Keratinocyte (primary cell): ENCODE results near the gene PTPRD. TPM values are rescaled to one million over a fixed set of nuclear protein-coding genes. Genes with fewer than 3 reads are reported as not detected.

Experiments used
- DNase-seq: peaks from one replicate; pipeline ENCODE4 v3.0.0-alpha.2; 2011; ENCODE audit warnings: low read depth, missing footprints, low spot score
- FAIRE-seq: peaks from 2 replicates; lab custom pipeline; 2011; peaks lifted over from hg19 to GRCh38; lab: Jason Lieb, UNC
- H2AFZ ChIP-seq: 2 replicates; pipeline ENCODE4 v1.6.0; 2012; ENCODE audit warnings: low read length, control low read depth, inconsistent platforms; ENCODE audit not compliant: control insufficient read depth
- H3K27ac ChIP-seq: 2 replicates; pipeline ENCODE4 v1.5.1; 2011; ENCODE audit warnings: low read length; ENCODE audit not compliant: control insufficient read depth, insufficient read depth
- H3K27me3 ChIP-seq: 3 replicates; pipeline ENCODE4 v1.6.0; 2011; ENCODE audit warnings: low read length; ENCODE audit not compliant: control insufficient read depth, insufficient read depth; ENCODE audit errors: extremely low read depth
- H3K36me3 ChIP-seq, 2 experiments: 2 replicates in 1 of 2; 3 replicates in 1 of 2; pipeline ENCODE4 v1.5.1; 2011; ENCODE audit warnings: low read length in 2 of 2, mild to moderate bottlenecking in 1 of 2; ENCODE audit not compliant: control insufficient read depth in 2 of 2, insufficient read depth in 2 of 2; ENCODE audit errors: extremely low read depth in 1 of 2
- H3K4me1 ChIP-seq: 3 replicates; pipeline ENCODE4 v1.5.1; 2011; ENCODE audit warnings: low read length; ENCODE audit not compliant: control insufficient read depth, insufficient read depth; ENCODE audit errors: extremely low read depth
- H3K4me2 ChIP-seq: 3 replicates; pipeline ENCODE4 v1.6.0; 2011; ENCODE audit warnings: low read depth, low read length; ENCODE audit not compliant: control insufficient read depth, insufficient read depth; ENCODE audit errors: extremely low read depth
- H3K4me3 ChIP-seq, 3 experiments: fragments of 200-600 bp in 1 of 3; sonication (generic) in 1 of 3; 2 replicates in 2 of 3; 3 replicates in 1 of 3; pipeline ENCODE4 v1.5.1; 2011 to 2016; ENCODE audit warnings: low read length in 3 of 3, mild to moderate bottlenecking in 3 of 3, control low read depth in 2 of 3, inconsistent platforms in 1 of 3, low read depth in 1 of 3, mixed read lengths in 1 of 3, mixed run types in 1 of 3, moderate library complexity in 1 of 3; ENCODE audit not compliant: control insufficient read depth in 2 of 3, insufficient read depth in 2 of 3; ENCODE audit errors: extremely low read depth in 1 of 3
- H3K79me2 ChIP-seq: 2 replicates; pipeline ENCODE4 v1.6.0; 2012; ENCODE audit warnings: low read length; ENCODE audit not compliant: control insufficient read depth, insufficient read depth
- H3K9ac ChIP-seq: 3 replicates; pipeline ENCODE4 v1.6.0; 2011; ENCODE audit warnings: low read length; ENCODE audit not compliant: control insufficient read depth, insufficient read depth; ENCODE audit errors: extremely low read depth
- H3K9me1 ChIP-seq: 3 replicates; pipeline ENCODE4 v1.6.0; 2011; ENCODE audit warnings: low read length; ENCODE audit not compliant: control insufficient read depth, insufficient read depth; ENCODE audit errors: extremely low read depth
- H3K9me3 ChIP-seq: 2 replicates; pipeline ENCODE4 v1.5.1; 2012; ENCODE audit warnings: low read depth, low read length; ENCODE audit not compliant: control insufficient read depth
- H4K20me1 ChIP-seq: 3 replicates; pipeline ENCODE4 v1.6.0; 2011; ENCODE audit warnings: low read length; ENCODE audit not compliant: control insufficient read depth, insufficient read depth; ENCODE audit errors: extremely low read depth
- CTCF ChIP-seq, 3 experiments: IDR thresholded peaks in 1 of 3; conservative IDR thresholded peaks in 1 of 3; optimal IDR thresholded peaks in 1 of 3; 2 replicates in 2 of 3; 3 replicates in 1 of 3; pipeline versions ENCODE3 to v1.5.1; 2011; ENCODE audit warnings: low read length in 3 of 3, mild to moderate bottlenecking in 3 of 3, moderate library complexity in 2 of 3, control low read depth in 1 of 3, inconsistent platforms in 1 of 3; ENCODE audit not compliant: insufficient read depth in 2 of 3; ENCODE audit errors: extremely low read depth in 1 of 3
- EZH2 ChIP-seq: IDR thresholded peaks from one replicate; pipeline ENCODE4 v1.6.1; 2012; ENCODE audit warnings: inconsistent platforms, mild to moderate bottlenecking, low read length, moderate library complexity
- dilution Hi-C: fragments of 300-500 bp; cut with MboI; formaldehyde crosslinking; loops from one replicate; pipeline ENCODE4 v1.7.0; 2020; ENCODE audit warnings: low sequenced_read_pairs; ENCODE audit not compliant: extremely low pct_ligation_motif_present
- polyA plus RNA-seq, 5 experiments: library from polyadenylated mRNA; depleted of rRNA in 3 of 5; stranded (reverse) in 3 of 5; stranded (forward) in 1 of 5; unstranded in 1 of 5; fragments of >200 nt; gene quantifications; 1 replicate in 1 of 5; 2 replicates in 3 of 5; 3 replicates in 1 of 5; pipeline versions ENCODE4 v1.2.1 to v1.2.3, GENCODE V29; 2011 to 2012; ENCODE audit warnings: missing spikeins in 2 of 5, low read depth in 1 of 5, low replicate concordance in 1 of 5

PTPRD gene
- polyA plus RNA-seq, 1 donor (not counting 4 experiments of a cell fraction or from before 2014, with no cell fraction given) = 0.10 TPM

- Histone ChIP-seq H3K9ac (no peak overlapping the region), H3K36me3 (no peaks in the 10 kb centered on the region), H4K20me1 (no peaks in the 10 kb centered on the region), H3K4me1 (no peaks in the 10 kb centered on the region), H3K4me2 (no peak overlapping the region), H3K27me3 (no peaks in the 10 kb centered on the region), H3K9me1 (no peaks in the 10 kb centered on the region), H3K9me3 (no peaks in the 10 kb centered on the region), H3K79me2 (no peaks in the 10 kb centered on the region), H3K4me3 (no peak overlapping the region), H2AFZ (no peak overlapping the region), H3K27ac (no peak overlapping the region)
- TF ChIP-seq CTCF (optimal IDR thresholded peaks at IDR 0.05 in 1 of 3, IDR thresholded peaks at IDR 0.05 in 1 of 3, conservative IDR thresholded peaks at IDR 0.05 in 1 of 3; ENCODE audit: extremely low read depth in 1 of 3, insufficient read depth in 2 of 3, low read length in 3 of 3) (no peak), EZH2 (no peak)
- DNase-seq = no peak
- FAIRE-seq = no peak
- dilution Hi-C loops = no loop called here
Observed at GRCh38 chr9:9004810-9005209, 1608.0 kb downstream of the PTPRD start.

DNA sequence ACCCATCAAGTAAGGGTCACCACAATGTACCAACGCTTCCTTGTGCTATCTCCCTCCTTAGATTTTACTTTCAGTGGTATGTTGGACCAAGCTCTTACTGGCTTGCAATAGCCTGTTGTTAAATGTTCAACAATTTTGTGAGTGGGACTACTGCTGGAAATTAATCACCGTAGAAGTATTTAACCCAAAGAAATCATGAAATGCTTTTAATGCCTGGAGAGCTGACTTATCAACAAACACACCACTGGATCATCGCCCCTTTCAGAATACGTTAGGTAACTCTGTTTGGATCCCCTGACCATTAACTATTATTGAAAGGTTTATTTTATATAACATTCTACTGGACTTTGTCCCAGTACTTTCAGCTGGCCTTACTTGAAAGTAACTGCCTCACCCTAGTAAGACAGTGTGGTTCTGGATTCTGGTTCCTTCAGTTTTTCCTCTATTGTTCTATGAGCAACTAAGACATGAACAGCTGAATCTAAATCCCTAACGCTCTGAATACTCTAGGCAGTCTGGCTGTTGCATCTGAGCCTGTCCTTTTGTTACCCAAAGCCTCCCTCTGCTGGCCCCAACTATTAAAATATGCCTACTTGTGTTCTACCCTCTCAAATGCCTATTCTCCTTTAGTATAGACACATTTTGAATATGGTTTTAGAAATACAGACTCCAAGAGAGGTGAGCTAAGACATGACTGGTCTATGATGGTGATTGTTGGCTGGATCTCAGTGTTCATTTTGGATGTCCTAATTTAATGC, 1609.8 kb downstream of the PTPRD start:
- TF ChIP-seq EZH2 (no peak), CTCF (optimal IDR thresholded peaks at IDR 0.05 in 1 of 3, IDR thresholded peaks at IDR 0.05 in 1 of 3, conservative IDR thresholded peaks at IDR 0.05 in 1 of 3; ENCODE audit: extremely low read depth in 1 of 3, insufficient read depth in 2 of 3, low read length in 3 of 3) (no peak)
- FAIRE-seq (no peak), DNase-seq (no peak)
- H3K79me2 ChIP-seq = no peaks in the 10 kb centered on the region
- no peak overlapping the region for H3K9ac ChIP-seq
- H3K36me3 ChIP-seq = no peaks in the 10 kb centered on the region
- H2AFZ ChIP-seq = no peak overlapping the region
- no peaks in the 10 kb centered on the region for H3K27me3 ChIP-seq
- dilution Hi-C loops = no loop called here
- no peak overlapping the region for H3K4me2 ChIP-seq
- no peaks in the 10 kb centered on the region for H3K9me3 ChIP-seq
- no peak overlapping the region for H3K27ac ChIP-seq
- H3K9me1 ChIP-seq = no peaks in the 10 kb centered on the region
- H3K4me1 ChIP-seq = no peaks in the 10 kb centered on the region
- H4K20me1 ChIP-seq = no peaks in the 10 kb centered on the region
- H3K4me3 ChIP-seq = no peak overlapping the region
